NCI-H128 (cell line): ENCODE results near the gene PICALM.
"Not testable (repeated sequence)": the region's sequence is repeated elsewhere in the genome, so short reads cannot be mapped to it uniquely, and the experiment has no call there.

Source experiments
- DNase-seq: peaks from one replicate; lab custom pipeline; 2025; ENCODE audit not compliant: unreplicated experiment; lab: John Stamatoyannopoulos, UW

PICALM gene

GRCh38 chr11:85941380-85941973 lies 127.4 kb downstream of the PICALM start:
- no peak for DNase-seq

- no peak for DNase-seq
These were observed 129.5 kb downstream of the PICALM start for GRCh38 chr11:85939099-85940015.

GRCh38 chr11:85937835-85938234 lies 131.0 kb downstream of the PICALM start:
- no peak for DNase-seq

- DNase-seq, result no peak
These were observed 133.1 kb downstream of the PICALM start for GRCh38 chr11:85935751-85936150.

GRCh38 chr11:85934596-85935169 lies 134.2 kb downstream of the PICALM start:
- DNase-seq, result no peak

GRCh38 chr11:85930879-85931366 lies 138.0 kb downstream of the PICALM start:
- DNase-seq, result no peak

GRCh38 chr11:85926653-85927214 lies 142.2 kb downstream of the PICALM start:
- not testable (repeated sequence) for DNase-seq

GRCh38 chr11:85923455-85923854 lies 145.4 kb downstream of the PICALM start:
- DNase-seq, result no peak

GRCh38 chr11:85922367-85922766 lies 146.5 kb downstream of the PICALM start:
- DNase-seq, result no peak

- no peak for DNase-seq
These were observed 149.7 kb downstream of the PICALM start for GRCh38 chr11:85918910-85919794.

GRCh38 chr11:85914425-85914824 lies 154.5 kb downstream of the PICALM start:
- no peak for DNase-seq

GRCh38 chr11:85913513-85913912 lies 155.4 kb downstream of the PICALM start:
- DNase-seq, result no peak

GRCh38 chr11:85912414-85912813 lies 156.5 kb downstream of the PICALM start:
- no peak for DNase-seq
